ENCODE measurements around the gene ABCC8. TPM values are rescaled to one million over a fixed set of nuclear protein-coding genes. Genes with fewer than 3 reads are reported as not detected.

The ABCC8 gene
- total and polyA plus RNA-seq, 2 donors (not counting 1 experiment from before 2014, with no cell fraction given) = 0.03 to 0.17 TPM

GRCh38 chr11:17525570-17525969 lies 48.9 kb upstream of the ABCC8 start:
- H4K20me1 ChIP-seq (ENCODE audit: control insufficient read depth, insufficient read depth, low read length, poor library complexity, severe bottlenecking) = no peaks in the 10 kb centered on the region
- no peak overlapping the region for H3K4me3 ChIP-seq (ENCODE audit: control extremely low read depth in 1 of 5, extremely low read depth in 1 of 5, insufficient read depth in 1 of 5, low read depth in 2 of 5, low read length in 4 of 5)
- 77% methylated on average over 3 of the region's 4 CpGs for WGBS (ENCODE audit: insufficient coverage)
- no peak overlapping the region for H3K27ac ChIP-seq (ENCODE audit: low read length in 2 of 2)
- Mint-ChIP-seq H3K4me1 (no peaks in the 10 kb centered on the region), H3K4me3 (no peak overlapping the region), H3K9me3 (ENCODE audit: insufficient read depth) (no peaks in the 10 kb centered on the region), H3K27me3 (peaks cover 10% of the 10 kb centered on the region), H3K27ac (no peak overlapping the region)
- POLR2A ChIA-PET = no interaction called here
- H3K27me3 ChIP-seq (replicated peaks in 1 of 4; ENCODE audit: control extremely low read depth in 1 of 4, control insufficient read depth in 3 of 4, insufficient read depth in 4 of 4, low read length in 3 of 4) = no peaks in the 10 kb centered on the region
- no peak overlapping the region for H3K9ac ChIP-seq (ENCODE audit: low read length)
- H3K9me3 ChIP-seq (ENCODE audit: control extremely low read depth in 1 of 3, control insufficient read depth in 2 of 3, insufficient read depth in 1 of 3, low read length in 2 of 3) = no peaks in the 10 kb centered on the region
- TF ChIP-seq CTCF (IDR thresholded peaks at IDR 0.05) = no peak
- TF ChIP-seq EZH2 (IDR thresholded peaks at IDR 0.05; ENCODE audit: borderline replicate concordance, insufficient read depth, low read depth, low read length, poor library complexity, severe bottlenecking) = no peak
- intact Hi-C loops (cut with micrococcal nuclease) = no loop called here
- no peaks in the 10 kb centered on the region for H3K79me2 ChIP-seq (ENCODE audit: control insufficient read depth, insufficient read depth, low read length)
- ATAC-seq (ENCODE audit: low read depth) (no peak), DNase-seq (no peak)
- H2AFZ ChIP-seq (ENCODE audit: insufficient read depth, low read depth, low read length, poor library complexity, severe bottlenecking) = no peak overlapping the region
- H3K4me1 ChIP-seq (ENCODE audit: control insufficient read depth in 2 of 2, insufficient read depth in 2 of 2, low read length in 2 of 2) = no peaks in the 10 kb centered on the region
- CTCF ChIA-PET = interaction anchor here (1.0 to 2.0 kb wide), 2 partner anchors 141 to 172 kb away, joined by 3 to 5 read pairs; no protein-coding TSS in a partner anchor
- no peaks in the 10 kb centered on the region for H3K36me3 ChIP-seq (replicated peaks in 1 of 2; ENCODE audit: control extremely low read depth in 1 of 2, control insufficient read depth in 1 of 2, extremely low read depth in 1 of 2, insufficient read depth in 2 of 2, low read length in 1 of 2)
- H3K4me2 ChIP-seq (replicated peaks; ENCODE audit: low read depth, low read length, poor library complexity, severe bottlenecking) = no peak overlapping the region

- H3K27me3 Mint-ChIP-seq = peaks cover 7% of the 10 kb centered on the region
- H3K4me2 ChIP-seq (replicated peaks; ENCODE audit: low read depth, low read length, poor library complexity, severe bottlenecking) = no peak overlapping the region
- H3K27ac Mint-ChIP-seq = no peak overlapping the region
- H3K36me3 ChIP-seq (replicated peaks in 1 of 2; ENCODE audit: control extremely low read depth in 1 of 2, control insufficient read depth in 1 of 2, extremely low read depth in 1 of 2, insufficient read depth in 2 of 2, low read length in 1 of 2) = no peaks in the 10 kb centered on the region
- H3K9me3 Mint-ChIP-seq (ENCODE audit: insufficient read depth) = no peaks in the 10 kb centered on the region
- ATAC-seq (ENCODE audit: low read depth) = no peak
- no peak overlapping the region for H2AFZ ChIP-seq (ENCODE audit: insufficient read depth, low read depth, low read length, poor library complexity, severe bottlenecking)
- no peak overlapping the region for H3K4me3 ChIP-seq (ENCODE audit: control extremely low read depth in 1 of 5, extremely low read depth in 1 of 5, insufficient read depth in 1 of 5, low read depth in 2 of 5, low read length in 4 of 5)
- ChIA-PET POLR2A (no interaction called here), CTCF (no interaction called here)
- intact Hi-C loops (cut with micrococcal nuclease) = no loop called here
- no peak for TF ChIP-seq EZH2 (IDR thresholded peaks at IDR 0.05; ENCODE audit: borderline replicate concordance, insufficient read depth, low read depth, low read length, poor library complexity, severe bottlenecking)
- H3K9ac ChIP-seq (ENCODE audit: low read length) = no peak overlapping the region
- H3K4me3 Mint-ChIP-seq = no peak overlapping the region
- H4K20me1 ChIP-seq (ENCODE audit: control insufficient read depth, insufficient read depth, low read length, poor library complexity, severe bottlenecking) = no peaks in the 10 kb centered on the region
- H3K27me3 ChIP-seq (replicated peaks in 1 of 4; ENCODE audit: control extremely low read depth in 1 of 4, control insufficient read depth in 3 of 4, insufficient read depth in 4 of 4, low read length in 3 of 4) = no peaks in the 10 kb centered on the region
- DNase-seq = no peak
- H3K27ac ChIP-seq (ENCODE audit: low read length in 2 of 2) = no peak overlapping the region
- H3K4me1 ChIP-seq (ENCODE audit: control insufficient read depth in 2 of 2, insufficient read depth in 2 of 2, low read length in 2 of 2) = no peaks in the 10 kb centered on the region
- H3K79me2 ChIP-seq (ENCODE audit: control insufficient read depth, insufficient read depth, low read length) = no peaks in the 10 kb centered on the region
- WGBS (ENCODE audit: insufficient coverage) = 93% methylated on average over 9 of the region's 9 CpGs
- no peaks in the 10 kb centered on the region for H3K4me1 Mint-ChIP-seq
- no peaks in the 10 kb centered on the region for H3K9me3 ChIP-seq (ENCODE audit: control extremely low read depth in 1 of 3, control insufficient read depth in 2 of 3, insufficient read depth in 1 of 3, low read length in 2 of 3)
Measured at GRCh38 chr11:17524221-17524620, 47.6 kb upstream of the ABCC8 start.

Measured in B cell (primary cell).